Activated CD8-positive, alpha-beta memory T cell treated with anti-CD3 and anti-CD28 coated beads, Interleukin-2, amount 50 U/mL, for 48 hours (primary cell): ENCODE measurements around the gene NPBWR2.

Experiments used
- DNase-seq: peaks from one replicate; pipeline ENCODE4 v3.0.0-alpha.2; 2020

Gene NPBWR2

DNA sequence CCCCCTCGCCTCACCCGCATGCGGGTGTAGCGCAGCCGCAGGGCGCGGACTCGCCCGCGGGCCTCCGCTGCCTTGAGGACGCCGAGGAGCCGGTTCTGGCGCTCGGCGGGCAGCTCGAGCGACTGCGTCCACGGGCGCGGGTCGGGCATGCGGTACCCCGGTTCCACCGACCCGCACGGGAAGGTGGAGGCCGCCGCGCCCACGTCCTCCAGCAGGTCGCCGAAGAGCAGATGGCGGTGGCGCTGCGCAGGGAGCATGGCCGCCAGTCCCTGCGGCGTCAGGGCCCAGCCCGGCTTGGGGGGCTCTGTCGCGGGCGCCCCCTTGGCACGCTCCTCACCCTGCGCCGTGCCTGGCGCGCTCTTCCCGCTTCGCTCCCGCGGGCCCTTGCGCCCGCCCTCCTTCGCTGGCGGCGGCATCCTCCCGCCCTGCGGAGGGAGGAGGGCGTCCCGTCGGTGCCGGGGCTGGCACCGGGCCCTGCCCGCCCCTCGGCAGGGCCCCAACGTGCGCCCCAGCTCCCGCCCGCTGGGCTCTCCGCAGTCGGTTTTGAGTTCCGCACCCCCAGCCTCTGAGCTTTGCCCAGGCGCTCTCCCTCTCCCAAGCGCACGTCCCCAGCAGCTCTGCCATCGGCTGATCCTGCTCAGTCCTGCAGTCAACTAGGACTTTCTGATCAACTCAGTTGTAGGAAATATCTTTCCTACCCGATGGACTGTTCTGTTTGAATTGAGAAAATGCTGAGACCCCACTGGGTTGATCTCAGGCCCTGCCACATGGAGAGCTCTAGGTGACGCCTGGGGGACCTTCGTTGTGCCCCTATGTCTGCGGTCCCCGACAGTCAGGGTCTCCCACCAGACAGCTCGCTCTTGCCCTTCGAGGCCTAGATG, 23.3 kb downstream of the NPBWR2 start, which contains the start of gene LKAAEAR1:
LKAAEAR1 (minus strand) TSS at position 595 of the 881 bp plus-strand sequence; CDS start at position 416, 179 bp downstream.
- DNase-seq, result no peak

DNA sequence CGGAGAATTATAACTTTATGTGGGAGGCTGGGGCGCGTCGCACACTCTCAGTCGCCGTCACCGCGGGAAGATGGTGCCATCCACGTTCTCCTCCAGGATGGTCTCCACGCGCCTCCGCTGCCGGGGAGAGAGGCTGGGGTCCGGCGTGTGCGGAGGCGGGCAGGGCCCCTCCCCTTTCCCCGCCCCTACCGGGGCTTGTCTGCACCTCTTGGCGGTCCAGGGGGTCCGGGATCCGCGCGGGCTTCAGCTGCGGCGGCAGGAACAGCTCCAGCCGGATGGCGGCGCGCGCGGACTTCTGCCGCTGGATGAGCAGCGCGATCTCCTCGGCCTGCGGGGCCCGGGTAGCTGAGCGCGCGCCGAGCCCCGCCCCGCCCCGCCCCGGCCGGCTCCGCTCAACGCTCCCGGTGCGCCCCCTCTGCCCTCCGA, 24.0 kb downstream of the NPBWR2 start:
- DNase-seq, result peak; percentile 88

- DNase-seq, result no peak
Observed at GRCh38 chr20:64082820-64083377, 24.5 kb downstream of the NPBWR2 start.

DNA sequence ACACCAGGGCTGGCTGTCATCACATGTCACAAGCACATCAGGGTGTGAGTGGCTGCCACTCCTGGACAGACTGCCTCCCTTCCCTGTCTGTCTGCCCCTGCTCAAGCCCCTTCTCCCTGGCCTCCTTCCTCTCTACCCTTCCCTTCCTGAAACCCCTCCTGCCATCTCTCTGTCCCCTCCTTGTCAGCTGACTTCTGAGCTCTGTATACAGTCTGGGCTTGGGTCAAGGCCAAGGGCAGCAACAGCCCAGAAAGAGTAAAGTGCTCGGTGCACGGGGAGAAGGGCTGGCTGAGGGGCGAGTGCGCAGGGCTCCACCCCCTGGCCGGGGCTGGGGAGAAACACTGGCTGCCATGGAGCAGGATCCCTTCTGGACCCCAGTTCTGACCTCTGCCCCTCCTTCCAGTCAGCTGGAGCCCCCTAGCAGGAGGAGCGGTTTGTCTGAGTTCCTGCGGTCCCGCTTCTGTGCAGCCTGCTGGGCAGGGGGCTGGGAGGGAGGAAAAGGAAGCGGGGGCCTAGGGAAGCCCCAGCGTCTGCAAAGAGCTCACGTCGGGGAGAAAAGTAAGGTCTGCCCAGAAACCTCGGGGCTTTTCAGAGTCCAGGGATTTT, 25.1 kb downstream of the NPBWR2 start:
- no peak for DNase-seq

DNA sequence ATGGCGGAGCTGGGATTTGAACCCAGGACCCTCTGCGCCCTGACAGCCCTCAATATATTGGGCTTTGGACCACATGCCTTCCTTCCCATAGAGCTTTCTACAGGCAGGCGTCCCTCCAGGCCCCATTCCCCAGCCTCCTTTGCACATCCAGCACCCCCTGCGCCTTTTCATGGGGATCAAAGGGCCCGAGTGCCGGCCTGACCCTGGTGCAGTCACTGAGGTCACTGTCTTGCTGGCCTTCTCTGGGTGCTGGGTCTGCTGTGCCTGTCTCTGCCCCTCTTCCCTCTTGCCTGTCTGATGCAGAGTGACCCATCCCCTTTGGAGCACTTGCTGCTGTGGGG, 25.8 kb downstream of the NPBWR2 start:
- DNase-seq, result no peak

DNA sequence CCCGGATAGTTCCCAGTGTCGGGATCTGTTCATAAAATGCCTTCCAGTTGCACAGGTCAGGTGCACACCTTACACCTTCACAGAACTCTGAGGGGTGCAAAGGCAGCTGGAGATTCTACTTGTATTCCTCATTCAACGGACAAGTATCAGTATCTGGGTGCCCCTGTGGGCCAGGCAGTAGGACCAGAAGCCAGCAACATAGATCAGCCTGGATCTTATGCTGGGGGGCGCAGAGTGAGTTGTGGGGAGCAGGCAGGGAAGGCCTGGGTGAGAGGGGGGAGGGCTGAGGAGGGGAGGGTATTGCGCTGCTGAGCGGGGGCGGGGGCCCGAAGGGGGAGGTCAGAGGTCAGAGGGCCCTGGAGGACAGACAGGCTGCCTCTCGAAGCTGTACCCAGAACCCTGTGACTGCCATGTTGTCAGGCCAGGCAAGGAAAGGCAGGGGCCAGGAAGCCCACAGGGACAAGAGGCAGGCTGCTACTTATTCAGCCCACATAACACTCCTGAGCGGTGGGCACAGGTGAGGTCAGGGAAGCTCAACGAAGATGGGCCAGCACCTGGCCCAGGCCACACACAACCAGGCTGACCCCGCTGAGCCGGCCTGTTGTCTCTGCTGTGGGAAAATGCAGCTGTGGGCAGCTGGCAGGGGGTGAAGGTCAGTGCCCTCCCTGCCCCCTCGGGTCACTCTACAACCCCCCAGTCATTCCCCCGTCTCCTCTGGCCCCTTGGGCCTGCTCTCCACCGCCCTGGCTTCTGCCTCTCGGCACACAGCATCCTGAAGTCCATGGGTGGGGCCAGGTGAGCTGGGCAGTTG, 26.3 kb downstream of the NPBWR2 start:
- DNase-seq, result no peak

DNA sequence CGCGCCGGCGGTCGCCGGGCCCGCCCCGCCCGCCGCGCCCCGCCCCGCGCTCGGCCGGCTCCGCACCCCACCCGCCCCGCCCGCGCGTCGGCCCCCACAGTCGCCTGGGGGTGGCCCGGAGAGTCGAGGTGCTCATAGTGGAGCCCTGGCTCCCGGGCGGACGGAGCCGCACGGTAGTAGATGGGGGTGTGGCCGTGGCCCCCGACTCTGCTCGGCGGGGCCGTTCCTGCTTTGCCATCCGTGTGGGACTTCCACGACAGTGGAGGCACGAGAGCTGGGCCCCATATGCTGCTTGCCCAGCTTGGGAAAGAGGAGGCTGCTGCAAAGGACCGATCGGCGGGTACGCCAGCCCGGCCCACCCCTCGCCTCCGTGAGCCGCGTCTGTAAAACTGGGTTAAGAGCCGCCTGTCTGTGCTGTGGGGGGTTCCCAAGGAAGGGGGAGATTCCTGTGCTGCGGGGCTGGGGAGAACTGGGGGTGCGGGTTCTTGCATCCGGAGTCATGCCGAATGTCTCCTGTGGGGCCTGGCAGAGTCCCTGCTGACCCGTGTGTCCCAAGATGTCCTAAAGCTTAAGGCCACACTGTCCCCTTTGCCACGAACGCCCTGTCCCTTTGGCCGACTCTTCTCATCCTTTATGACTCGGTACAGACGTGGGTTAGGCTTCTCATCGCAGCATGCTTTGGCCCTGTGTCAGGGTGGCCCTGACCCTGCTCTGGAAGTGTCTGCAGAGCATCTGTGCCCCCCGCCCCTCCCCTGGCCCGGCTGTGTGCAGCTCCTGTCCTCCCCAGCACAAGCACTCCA, 27.2 kb downstream of the NPBWR2 start, which contains the start of gene OPRL1:
OPRL1 (plus strand) TSS at position 70 of the 800 bp plus-strand sequence. CDS start 12,639 bp downstream, outside the sequence.
- no peak for DNase-seq

GRCh38 chr20:64079273-64080012, 27.9 kb downstream of the NPBWR2 start, which contains the start of gene RGS19:
Gene RGS19 (minus strand): TSS chr20:64079518. CDS start chr20:64076886, 2,632 bp downstream.
- DNase-seq, result peak; percentile 82

DNA sequence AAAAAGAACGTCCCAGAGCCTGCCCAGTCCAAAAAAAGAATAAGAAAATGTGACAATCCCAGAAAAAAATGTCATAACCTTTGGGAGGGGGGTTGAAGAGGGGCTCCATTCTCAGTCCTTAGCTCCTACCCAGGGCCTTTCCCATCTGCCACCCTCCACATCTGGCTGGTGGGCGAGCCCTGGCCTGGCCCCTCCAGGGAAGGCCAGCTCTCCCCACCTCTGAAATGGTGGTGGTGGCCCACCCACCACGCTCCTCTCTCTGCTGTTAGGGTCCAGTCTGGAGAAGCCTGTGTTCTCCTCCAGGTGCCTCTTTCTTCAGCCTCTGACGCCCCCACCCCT, 28.5 kb downstream of the NPBWR2 start:
- DNase-seq, result no peak

DNA sequence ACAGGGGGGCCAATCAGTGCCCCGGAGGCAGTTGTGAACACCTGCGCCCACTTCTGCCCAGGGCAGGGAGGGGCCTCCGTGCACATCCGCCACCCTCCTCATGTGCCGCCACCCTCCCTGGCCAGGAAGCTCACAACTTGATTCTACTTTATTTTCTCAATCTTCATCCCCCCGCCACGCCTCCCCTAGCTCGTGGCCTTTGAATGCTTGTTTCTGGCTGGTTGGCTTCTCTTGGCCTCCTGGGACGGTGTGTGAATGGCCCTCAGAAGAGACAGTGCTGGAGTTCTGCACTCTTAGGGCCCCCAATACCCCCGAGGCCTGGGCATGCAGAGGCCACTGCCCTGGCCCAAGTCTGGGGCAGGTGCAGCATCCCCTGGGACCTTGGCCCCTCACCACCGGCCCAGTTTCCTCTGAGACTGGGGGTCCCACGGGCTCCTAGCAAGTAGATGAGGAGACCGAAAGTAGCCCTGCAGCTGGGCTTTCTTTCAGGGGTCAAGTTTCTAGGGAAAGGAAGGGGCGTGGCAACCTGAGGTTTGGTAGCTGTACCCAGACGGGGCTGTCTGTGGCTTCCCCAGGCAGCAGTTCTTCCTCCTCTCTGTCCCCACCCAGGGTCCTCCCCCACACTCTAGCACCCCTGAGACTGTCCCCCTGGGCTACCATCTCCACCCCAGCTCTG, 29.4 kb downstream of the NPBWR2 start:
- no peak for DNase-seq

GRCh38 chr20:64077541-64077875, 29.9 kb downstream of the NPBWR2 start:
- no peak for DNase-seq

DNA sequence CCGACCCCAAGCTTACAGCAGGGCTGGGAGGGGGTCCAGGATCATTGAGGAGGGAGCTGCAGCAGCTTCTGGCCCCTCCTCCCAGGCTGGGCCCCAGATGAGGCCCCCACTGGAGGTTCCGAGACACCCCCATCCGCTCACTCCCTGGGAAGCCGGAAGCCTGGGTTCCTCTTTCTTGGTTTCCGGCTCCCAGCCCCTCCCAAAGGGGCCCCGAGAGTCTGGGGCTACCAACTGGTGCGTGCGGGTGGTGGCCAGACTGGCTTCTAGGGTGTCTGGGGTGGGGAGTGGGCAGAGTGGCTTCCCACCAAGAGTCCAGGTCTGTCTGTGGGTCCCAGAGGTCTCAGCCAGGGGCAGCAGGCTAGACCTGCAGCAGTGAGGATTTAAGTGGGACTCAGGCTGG, 30.3 kb downstream of the NPBWR2 start:
- no peak for DNase-seq

DNA sequence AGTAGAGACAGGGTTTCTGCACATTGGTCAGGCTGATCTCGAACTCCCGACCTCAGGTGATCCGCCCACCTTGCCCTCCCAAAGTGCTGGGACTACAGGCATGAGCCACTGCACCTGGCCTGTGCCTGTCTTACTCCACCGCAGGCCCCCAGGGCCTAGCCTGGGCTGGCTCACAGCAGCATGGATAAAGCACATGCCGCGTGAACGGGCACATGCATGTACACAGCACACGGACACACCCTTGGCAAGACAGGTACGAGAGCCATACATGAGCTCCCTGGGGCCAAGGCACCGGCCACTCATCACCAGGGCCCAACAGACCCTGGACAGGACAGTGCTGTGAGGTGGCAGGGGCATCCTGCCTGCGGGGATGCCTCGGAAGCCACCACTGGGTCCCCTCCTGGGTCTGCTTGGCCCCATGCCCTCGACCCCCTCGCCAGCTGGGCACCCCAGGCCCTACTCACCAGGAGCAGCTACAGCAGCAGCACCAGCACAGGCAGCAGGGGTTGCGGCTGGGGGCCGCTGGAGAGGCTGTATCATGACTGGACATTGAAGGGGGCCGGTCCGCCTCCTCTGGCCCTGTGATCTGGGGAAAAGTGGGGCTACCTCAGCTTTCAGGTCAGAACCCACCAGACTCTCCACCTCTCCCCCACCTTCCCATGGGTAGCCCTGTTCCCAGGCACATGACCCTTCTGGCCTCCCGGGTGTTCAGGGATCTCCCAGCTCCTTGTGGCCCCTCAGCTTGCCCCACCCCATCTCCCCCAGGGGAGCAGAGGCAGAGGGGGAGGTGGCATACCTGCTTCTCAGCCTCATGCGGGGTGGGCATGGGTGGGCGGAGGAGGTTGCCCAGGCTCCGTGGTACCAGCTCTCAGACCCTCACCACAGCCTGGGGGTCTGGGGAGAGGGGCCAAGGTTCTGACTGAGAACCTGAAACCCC, 31.0 kb downstream of the NPBWR2 start:
- no peak for DNase-seq

GRCh38 chr20:64075556-64075955, 31.8 kb downstream of the NPBWR2 start:
- no peak for DNase-seq

- DNase-seq, result no peak
Observed at GRCh38 chr20:64074963-64075362, 32.4 kb downstream of the NPBWR2 start.

DNA sequence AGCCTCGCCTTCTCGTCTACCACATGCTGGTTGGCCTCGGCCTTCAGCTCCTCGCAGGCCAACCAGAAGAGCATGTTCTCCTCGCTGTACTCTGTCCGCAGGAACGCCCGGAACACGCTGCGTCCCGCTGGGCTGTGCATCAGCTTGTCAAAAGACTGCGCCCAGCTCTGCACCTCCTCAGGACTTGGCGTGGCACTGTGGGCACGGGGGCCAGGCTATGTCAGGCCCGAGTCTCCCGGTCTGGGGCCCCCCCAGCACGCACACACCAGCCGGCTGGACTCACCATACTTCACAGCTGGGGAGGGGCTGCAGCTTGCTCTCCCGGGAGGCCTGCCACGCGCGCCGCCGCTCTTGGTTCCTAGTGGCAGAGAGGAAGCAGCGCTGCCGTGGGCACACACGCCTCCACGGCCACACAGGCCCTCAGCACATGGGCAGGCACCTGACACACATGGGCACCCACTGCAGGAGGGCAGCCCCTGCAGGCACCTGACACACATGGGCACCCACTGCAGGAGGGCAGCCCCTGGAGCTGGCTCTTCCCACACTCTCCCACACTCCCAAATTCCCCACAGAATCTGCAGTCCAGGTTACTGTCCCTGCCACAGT, 33.1 kb downstream of the NPBWR2 start:
- no peak for DNase-seq

DNA sequence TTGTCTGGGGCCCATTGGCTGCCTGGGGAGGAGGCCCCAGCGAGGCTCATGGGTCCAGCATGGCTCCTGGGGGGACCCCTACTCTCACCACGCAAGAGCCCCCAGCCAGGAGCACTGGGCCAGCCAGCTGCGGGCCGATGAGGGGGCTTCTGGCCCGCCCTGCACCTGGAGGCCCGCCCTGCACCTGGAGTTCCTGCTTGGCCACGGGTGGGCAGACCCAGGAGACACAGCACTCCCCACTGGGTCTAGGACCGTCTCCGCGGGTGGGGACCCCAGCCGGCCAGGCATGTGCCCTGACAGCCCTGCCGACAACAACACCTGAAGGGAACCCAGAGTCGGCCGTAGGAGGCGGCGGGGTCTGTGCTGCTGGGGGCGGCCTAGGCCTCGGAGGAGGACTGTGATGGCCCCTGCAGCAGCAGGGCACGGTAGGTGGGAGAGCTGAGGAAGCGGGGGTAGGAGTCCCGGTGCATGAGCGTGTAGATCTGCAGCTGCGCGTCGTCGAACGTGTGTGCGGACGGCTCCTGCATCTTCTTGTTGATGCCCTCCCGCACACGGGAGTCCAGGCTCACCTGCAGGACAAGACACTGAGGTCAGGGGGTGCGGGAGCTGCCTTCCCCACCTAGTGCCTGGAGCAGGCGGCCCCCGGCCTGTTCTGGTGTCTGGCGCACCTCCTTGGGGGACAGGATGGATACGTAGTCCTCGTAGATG, 33.7 kb downstream of the NPBWR2 start:
- no peak for DNase-seq

- DNase-seq, result no peak
Observed at GRCh38 chr20:64072498-64073063, 34.8 kb downstream of the NPBWR2 start.
